Heart right ventricle (tissue), 16 donors: Measurements from ENCODE around the gene JUP. TPM values are rescaled to one million over a fixed set of nuclear protein-coding genes. Genes with fewer than 3 reads are reported as not detected.
A peak's percentile ranks its signal among the peaks of the same experiment; 100 is the strongest.

ENCODE experiments used
- ATAC-seq, 8 donors: fragments of 200-7000 bp; cut with Tn5 transposase; one replicate each; pipeline ENCODE4 v1.9.1; 2020; ENCODE audit warnings: mild to moderate bottlenecking in 8 of 8, moderate library complexity in 8 of 8, moderate number of reproducible peaks in 1 of 8
- DNase-seq, 2 donors: peaks; one replicate each; pipeline ENCODE4 v3.0.0-alpha.2; 2020
- H3K27ac ChIP-seq, 10 donors: fragments of 200-600 bp; sonication (generic) in 2 of 10; one replicate each; pipeline versions ENCODE4 v1.5.0 to v1.8.0; 2020 to 2022; ENCODE audit warnings: mild to moderate bottlenecking in 3 of 10
- H3K27me3 ChIP-seq, 7 donors: fragments of 200-600 bp; one replicate each; pipeline ENCODE4 v1.8.0; 2021 to 2022; ENCODE audit warnings: mild to moderate bottlenecking in 2 of 7
- H3K36me3 ChIP-seq, 9 donors: fragments of 200-600 bp; sonication (generic) in 1 of 9; one replicate each; pipeline versions ENCODE4 v1.5.0 to v1.8.0; 2020 to 2022; ENCODE audit warnings: mild to moderate bottlenecking in 2 of 9
- H3K4me1 ChIP-seq, 9 donors: fragments of 200-600 bp; sonication (generic) in 1 of 9; one replicate each; pipeline versions ENCODE4 v1.5.0 to v1.8.0; 2020 to 2022; ENCODE audit warnings: mild to moderate bottlenecking in 4 of 9
- H3K4me3 ChIP-seq, 10 donors: fragments of 200-600 bp; sonication (generic) in 2 of 10; one replicate each; pipeline versions ENCODE4 v1.5.0 to v1.8.0; 2020 to 2022; ENCODE audit warnings: mild to moderate bottlenecking in 7 of 10, moderate library complexity in 2 of 10
- H3K9me3 ChIP-seq, 11 donors: fragments of 200-600 bp in 10 of 11; sonication (generic) in 2 of 11; one replicate each; pipeline versions ENCODE4 v1.5.0 to v1.8.0; 2013 to 2022; ENCODE audit warnings: mild to moderate bottlenecking in 2 of 11, control low read depth in 1 of 11, moderate library complexity in 1 of 11
- CTCF ChIP-seq, 9 donors: fragments of 200-600 bp; sonication (generic) in 2 of 9; IDR thresholded peaks; one replicate each; pipeline versions ENCODE4 v1.5.0 to v1.8.0; 2021 to 2022; ENCODE audit warnings: antibody characterized with exemption in 9 of 9, mild to moderate bottlenecking in 5 of 9, moderate library complexity in 1 of 9
- WGBS, 2 donors: extraction: QIAGEN DNeasy Blood & Tissue Kit; methylation state at CpG; one replicate each; pipeline ENCODE4 v1.1.7; 2013; ENCODE audit warnings: inconsistent platforms in 1 of 2; 5-methylcytosine and 5-hydroxymethylcytosine counted together
- intact Hi-C, 10 donors: fragments of 100-400 bp; cut with DNase I; formaldehyde crosslinking; loops; one replicate each; pipeline versions ENCODE4 v1.11.1 to v1.14.2; 2022
- polyA plus RNA-seq, 2 donors: library from polyadenylated mRNA; stranded (reverse); fragments of 200-250 nt; gene quantifications; one replicate each; pipeline ENCODE4 v1.2.3, GENCODE V29; 2013
- total RNA-seq, 10 donors: library from RNA; stranded (reverse); fragmentation: NEBNext Ultra II Directional in 3 of 10; extraction: Animal tissue kit (Norgen Biotek cat#: 25700) in 3 of 10; gene quantifications; one replicate each; pipeline versions ENCODE4 v1.2.1 to v1.2.4, GENCODE V29; 2021 to 2023
- donor health status: Arrhythmogenic right ventricular cardiomyopathy.
- donor health status: ischemic (EF 13 %, LVEDD 7.1; RV severe dilation, severe dysfunction).
- donor health status: healthy with polysubstance abuse.
- donor health status: DM: no; HTN: yes; CAD: no.
- donor health status: DM: no; HTN: no; CAD: no.
- donor health status: ischemic (EF 25% LVEDD 6.9; RV normal size, moderate dysfunction).
- donor health status: ischemic (EF 25% LVEDD 5.7; RV mildly dilated, moderate dysfunction).
- donor health status: healthy.
- donor health status: DM: yes; HTN: yes; CAD: no.
- donor health status: Ischemic cardiomyopathy.
- donor health status: ischemic (EF 35%, LVEDD 5.7; RV mildly dilated, moderate dysfunction).
- donor health status: nonischemic (EF 11% LVEDD 7.7; RV severe dilation, severe dysfunction).
- donor health status: DM: yes; HTN: yes; CAD: no.
- donor health status: PGD.
- donor health status: ischemic (EF 29% LVEDD 5.4; RV normal size, mild dysfunction).
- donor health status: nonischemic (EF 23%, LVEDD 6.1; RV moderate dilation, normal function).

JUP gene
- total and polyA plus RNA-seq, 12 donors: 80.2 to 217 (median 154) TPM

GRCh38 chr17:41768682-41769288 lies 17.7 kb downstream of the JUP start:
- H3K4me1 ChIP-seq: peaks cover 14 to 27% (median 19%) of the 10 kb centered on the region in 9 donors
- no peak for DNase-seq
- H3K9me3 ChIP-seq: no peaks in the 10 kb centered on the region
- intact Hi-C loops: no loop called here
- no peak for ATAC-seq
- TF ChIP-seq CTCF (IDR thresholded peaks at IDR 0.05): no peak
- H3K27me3 ChIP-seq: no peaks in the 10 kb centered on the region
- WGBS, 2 donors: 91 to 93% methylated on average over 23 of the region's 23 CpGs
- peaks cover 0 to 94% (median 74%) of the 10 kb centered on the region in 9 donors for H3K36me3 ChIP-seq
- no peak overlapping the region for H3K4me3 ChIP-seq
- no peak overlapping the region for H3K27ac ChIP-seq

GRCh38 chr17:41767324-41768042 lies 19.0 kb downstream of the JUP start:
- Histone ChIP-seq H3K4me3 (no peak overlapping the region), H3K27me3 (no peaks in the 10 kb centered on the region), H3K4me1 (peaks cover 3 to 14% (median 6%) of the 10 kb centered on the region in 9 donors), H3K9me3 (no peaks in the 10 kb centered on the region), H3K36me3 (peaks cover 7 to 100% (median 87%) of the 10 kb centered on the region in 9 donors), H3K27ac (no peak overlapping the region)
- TF ChIP-seq CTCF (IDR thresholded peaks at IDR 0.05): no peak
- DNase-seq (no peak), ATAC-seq (no peak)
- intact Hi-C loops: no loop called here
- 92 to 93% methylated on average over 18 of the region's 18 CpGs for WGBS, 2 donors

DNA sequence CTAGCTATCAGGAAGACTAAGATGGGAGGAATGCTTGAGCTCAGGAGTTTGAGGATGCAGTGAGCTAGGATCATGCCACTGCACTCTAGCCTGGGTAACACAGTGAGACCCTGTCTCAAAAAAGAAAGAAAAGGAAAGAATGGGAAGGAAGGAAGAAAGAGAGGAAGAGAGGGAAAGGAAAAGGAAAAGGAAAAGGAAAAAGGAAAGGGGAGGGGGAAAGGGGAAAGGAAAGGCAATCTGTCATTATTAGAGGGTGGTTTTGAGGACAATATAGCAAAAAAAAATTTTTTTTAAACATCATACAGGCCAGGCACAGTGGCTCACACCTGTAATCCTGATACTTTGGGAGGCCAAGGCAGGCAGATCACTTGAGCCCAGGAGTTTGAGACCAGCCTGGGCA lies 20.4 kb downstream of the JUP start:
- Histone ChIP-seq H3K27me3 (no peaks in the 10 kb centered on the region), H3K4me3 (no peak overlapping the region), H3K36me3 (peaks cover 9 to 100% (median 94%) of the 10 kb centered on the region in 9 donors), H3K4me1 (peaks cover 0 to under 1% (median 0%) of the 10 kb centered on the region in 9 donors), H3K9me3 (no peaks in the 10 kb centered on the region), H3K27ac (no peak overlapping the region)
- intact Hi-C loops: no loop called here
- ATAC-seq: no peak
- no peak for TF ChIP-seq CTCF (IDR thresholded peaks at IDR 0.05)
- no peak for DNase-seq

- no peak overlapping the region for H3K27ac ChIP-seq
- WGBS, 2 donors: 93 to 95% methylated on average over 8 of the region's 8 CpGs
- H3K4me3 ChIP-seq: no peak overlapping the region
- no peak for TF ChIP-seq CTCF (IDR thresholded peaks at IDR 0.05)
- no peaks in the 10 kb centered on the region for H3K4me1 ChIP-seq
- ATAC-seq: peak in 4 of 8 donors; percentile 6 to 34 (median 16)
- no peak for DNase-seq
- H3K36me3 ChIP-seq: peaks cover 13 to 100% (median 88%) of the 10 kb centered on the region in 9 donors
- no peaks in the 10 kb centered on the region for H3K27me3 ChIP-seq
- intact Hi-C loops: no loop called here
- no peaks in the 10 kb centered on the region for H3K9me3 ChIP-seq
Observed at GRCh38 chr17:41763327-41763726, 23.2 kb downstream of the JUP start.
